ENCODE results near the gene CACNA2D3. TPM values are rescaled to one million over a fixed set of nuclear protein-coding genes. Genes with fewer than 3 reads are reported as not detected.

The CACNA2D3 gene
- total RNA-seq, 2 donors from 2014 or later: 1.1 to 5.9 TPM

- no peaks in the 10 kb centered on the region for H3K9me3 ChIP-seq
- no peaks in the 10 kb centered on the region for H3K27me3 ChIP-seq (replicated peaks; ENCODE audit: insufficient read depth)
- no peak for DNase-seq (ENCODE audit: low spot score)
- no peak overlapping the region for H3K27ac ChIP-seq
- no peaks in the 10 kb centered on the region for H3K4me1 ChIP-seq (replicated peaks)
- intact Hi-C loops (cut with DNase I): no loop called here
- TF ChIP-seq CTCF (IDR thresholded peaks at IDR 0.05): no peak
- TF ChIP-seq POLR2A (IDR thresholded peaks at IDR 0.05): no peak
- TF ChIP-seq POLR2AphosphoS5 (IDR thresholded peaks at IDR 0.05): no peak
- no peaks in the 10 kb centered on the region for H3K36me3 ChIP-seq
- no peak overlapping the region for H3K4me3 ChIP-seq
- WGBS: 79% methylated on average over 6 of the region's 6 CpGs
Observed at GRCh38 chr3:55075846-55076245, 953.5 kb downstream of the CACNA2D3 start.

- Histone ChIP-seq H3K4me1 (replicated peaks) (no peaks in the 10 kb centered on the region), H3K9me3 (no peaks in the 10 kb centered on the region), H3K27ac (no peak overlapping the region), H3K4me3 (no peak overlapping the region), H3K27me3 (replicated peaks; ENCODE audit: insufficient read depth) (no peaks in the 10 kb centered on the region), H3K36me3 (no peaks in the 10 kb centered on the region)
- no peak for DNase-seq (ENCODE audit: low spot score)
- no peak for TF ChIP-seq POLR2AphosphoS5 (IDR thresholded peaks at IDR 0.05)
- no peak for TF ChIP-seq POLR2A (IDR thresholded peaks at IDR 0.05)
- no peak for TF ChIP-seq CTCF (IDR thresholded peaks at IDR 0.05)
- 72% methylated on average over 7 of the region's 7 CpGs for WGBS
- intact Hi-C loops (cut with DNase I): no loop called here
Observed at GRCh38 chr3:55077726-55078125, 955.4 kb downstream of the CACNA2D3 start.

GRCh38 chr3:55078876-55079275 lies 956.5 kb downstream of the CACNA2D3 start:
- intact Hi-C loops (cut with DNase I): no loop called here
- Histone ChIP-seq H3K27me3 (replicated peaks; ENCODE audit: insufficient read depth) (no peaks in the 10 kb centered on the region), H3K9me3 (no peaks in the 10 kb centered on the region), H3K27ac (no peak overlapping the region), H3K4me1 (replicated peaks) (no peaks in the 10 kb centered on the region), H3K4me3 (no peak overlapping the region), H3K36me3 (no peaks in the 10 kb centered on the region)
- TF ChIP-seq POLR2AphosphoS5 (IDR thresholded peaks at IDR 0.05): no peak
- TF ChIP-seq POLR2A (IDR thresholded peaks at IDR 0.05): no peak
- TF ChIP-seq CTCF (IDR thresholded peaks at IDR 0.05): no peak
- WGBS: 82% methylated on average over 7 of the region's 7 CpGs
- DNase-seq (ENCODE audit: low spot score): no peak

- Histone ChIP-seq H3K27ac (no peak overlapping the region), H3K36me3 (no peaks in the 10 kb centered on the region), H3K27me3 (replicated peaks; ENCODE audit: insufficient read depth) (no peaks in the 10 kb centered on the region), H3K4me1 (replicated peaks) (no peaks in the 10 kb centered on the region), H3K9me3 (no peaks in the 10 kb centered on the region), H3K4me3 (no peak overlapping the region)
- WGBS: 59% methylated on average over 5 of the region's 5 CpGs
- intact Hi-C loops (cut with DNase I): no loop called here
- no peak for TF ChIP-seq CTCF (IDR thresholded peaks at IDR 0.05)
- TF ChIP-seq POLR2AphosphoS5 (IDR thresholded peaks at IDR 0.05): no peak
- no peak for TF ChIP-seq POLR2A (IDR thresholded peaks at IDR 0.05)
- DNase-seq (ENCODE audit: low spot score): no peak
Observed at GRCh38 chr3:55085231-55085630, 962.9 kb downstream of the CACNA2D3 start.

GRCh38 chr3:55089211-55089610 lies 966.9 kb downstream of the CACNA2D3 start:
- WGBS: 54% methylated on average over 5 of the region's 5 CpGs
- no peak for DNase-seq (ENCODE audit: low spot score)

More at GRCh38 chr3:55089211-55089610, 966.9 kb downstream of the CACNA2D3 start:
- H3K9me3 ChIP-seq: no peaks in the 10 kb centered on the region
- TF ChIP-seq POLR2A (IDR thresholded peaks at IDR 0.05) (no peak), CTCF (IDR thresholded peaks at IDR 0.05) (no peak), POLR2AphosphoS5 (IDR thresholded peaks at IDR 0.05) (no peak)
- H3K4me3 ChIP-seq: no peak overlapping the region
- no peaks in the 10 kb centered on the region for H3K4me1 ChIP-seq (replicated peaks)
- no peaks in the 10 kb centered on the region for H3K36me3 ChIP-seq
- no peaks in the 10 kb centered on the region for H3K27me3 ChIP-seq (replicated peaks; ENCODE audit: insufficient read depth)
- intact Hi-C loops (cut with DNase I): no loop called here
- H3K27ac ChIP-seq: no peak overlapping the region
